Measurements from ENCODE around the gene CLPTM1L.

CLPTM1L gene, protein sequence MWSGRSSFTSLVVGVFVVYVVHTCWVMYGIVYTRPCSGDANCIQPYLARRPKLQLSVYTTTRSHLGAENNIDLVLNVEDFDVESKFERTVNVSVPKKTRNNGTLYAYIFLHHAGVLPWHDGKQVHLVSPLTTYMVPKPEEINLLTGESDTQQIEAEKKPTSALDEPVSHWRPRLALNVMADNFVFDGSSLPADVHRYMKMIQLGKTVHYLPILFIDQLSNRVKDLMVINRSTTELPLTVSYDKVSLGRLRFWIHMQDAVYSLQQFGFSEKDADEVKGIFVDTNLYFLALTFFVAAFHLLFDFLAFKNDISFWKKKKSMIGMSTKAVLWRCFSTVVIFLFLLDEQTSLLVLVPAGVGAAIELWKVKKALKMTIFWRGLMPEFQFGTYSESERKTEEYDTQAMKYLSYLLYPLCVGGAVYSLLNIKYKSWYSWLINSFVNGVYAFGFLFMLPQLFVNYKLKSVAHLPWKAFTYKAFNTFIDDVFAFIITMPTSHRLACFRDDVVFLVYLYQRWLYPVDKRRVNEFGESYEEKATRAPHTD

DNA sequence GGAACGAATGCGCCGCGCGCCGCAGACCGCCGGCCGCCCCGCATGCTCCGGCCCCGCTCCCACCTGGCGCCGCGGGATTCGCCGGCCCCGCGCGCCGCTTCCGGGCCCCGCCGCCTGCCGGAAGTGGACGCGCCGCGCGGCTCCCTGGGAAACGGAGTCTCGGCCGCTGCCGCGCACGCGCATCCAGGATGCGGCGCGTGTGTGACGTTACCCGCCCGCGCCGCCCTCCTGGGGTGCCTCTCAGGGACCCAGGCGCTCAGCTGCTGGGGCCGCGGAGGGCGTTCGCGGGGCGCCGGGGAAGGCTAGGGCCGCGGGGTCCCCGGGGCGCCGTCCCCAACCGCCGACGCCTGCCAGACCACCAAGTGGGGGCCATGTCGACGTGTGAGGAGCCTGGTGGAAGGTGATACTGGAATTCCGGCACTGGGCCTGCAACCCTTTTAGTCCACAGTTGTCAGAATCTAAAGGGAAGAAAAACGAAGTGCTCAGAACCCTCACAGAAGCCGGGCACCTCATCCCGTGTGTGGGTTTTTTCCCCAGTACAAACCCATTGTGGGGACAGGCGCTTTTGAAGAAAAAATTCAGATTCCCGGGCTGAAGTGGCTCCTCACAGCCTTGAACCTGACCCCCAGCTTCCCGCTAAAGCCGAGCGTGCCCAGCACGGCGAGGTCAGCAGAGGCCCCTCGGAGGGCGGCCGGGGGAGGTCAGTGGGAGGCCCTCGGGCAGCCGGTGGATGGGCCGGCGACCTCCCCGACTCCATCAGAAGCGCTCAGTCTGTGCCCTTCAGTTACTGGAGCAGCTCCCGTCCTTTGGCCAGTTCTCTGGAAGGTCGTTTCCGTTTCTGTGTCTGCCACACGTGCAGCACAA is at the start of gene CLPTM1L:
CLPTM1L (minus strand) TSS at position 125 of the 864 bp plus-strand sequence. CDS start 258 bp downstream, outside the sequence.
- peak; percentile 84 for DNase-seq (ENCODE audit: low spot score)

DNA sequence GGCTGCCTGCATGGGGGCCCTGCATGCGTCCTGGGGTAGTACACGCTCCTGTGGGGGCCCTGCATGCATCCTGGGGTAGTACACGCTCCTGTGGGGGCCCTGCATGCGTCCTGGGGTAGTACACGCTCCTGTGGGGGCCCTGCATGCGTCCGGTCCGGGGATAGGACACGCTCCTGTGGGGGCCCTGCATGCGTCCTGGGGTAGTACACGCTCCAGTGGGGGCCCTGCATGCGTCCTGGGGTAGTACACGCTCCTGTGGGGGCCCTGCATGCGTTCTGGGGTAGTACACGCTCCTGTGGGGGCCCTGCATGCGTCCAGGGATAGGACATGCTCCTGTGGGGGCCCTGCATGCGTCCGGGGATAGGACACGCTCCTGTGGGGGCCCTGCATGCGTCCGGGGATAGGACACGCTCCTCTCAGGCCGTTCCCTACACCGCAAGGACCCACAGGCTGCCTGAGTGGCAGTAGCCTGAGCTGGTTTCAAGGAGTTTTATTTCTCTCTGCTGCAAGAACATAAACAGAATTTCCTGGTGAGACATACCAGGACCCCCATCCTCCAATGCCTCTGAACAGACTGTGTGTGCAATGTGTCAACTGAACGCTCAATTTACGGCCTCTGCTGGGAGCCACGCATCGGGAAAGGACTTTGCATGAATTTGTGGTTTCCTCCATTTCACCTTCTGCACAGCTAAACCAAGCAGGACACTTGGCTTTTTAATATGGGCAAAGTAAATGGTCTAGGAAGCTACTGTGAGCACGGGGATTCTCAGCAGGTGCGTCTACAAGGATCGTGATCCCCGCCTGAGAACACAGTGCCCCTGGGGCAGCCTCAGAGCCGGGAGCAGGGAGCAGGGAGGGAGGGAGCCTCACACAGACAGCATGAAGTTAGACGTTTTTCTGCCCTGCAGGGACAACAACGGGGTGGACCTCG is 48.9 kb upstream of the CLPTM1L start:
- no peak for DNase-seq (ENCODE audit: low spot score)

DNA sequence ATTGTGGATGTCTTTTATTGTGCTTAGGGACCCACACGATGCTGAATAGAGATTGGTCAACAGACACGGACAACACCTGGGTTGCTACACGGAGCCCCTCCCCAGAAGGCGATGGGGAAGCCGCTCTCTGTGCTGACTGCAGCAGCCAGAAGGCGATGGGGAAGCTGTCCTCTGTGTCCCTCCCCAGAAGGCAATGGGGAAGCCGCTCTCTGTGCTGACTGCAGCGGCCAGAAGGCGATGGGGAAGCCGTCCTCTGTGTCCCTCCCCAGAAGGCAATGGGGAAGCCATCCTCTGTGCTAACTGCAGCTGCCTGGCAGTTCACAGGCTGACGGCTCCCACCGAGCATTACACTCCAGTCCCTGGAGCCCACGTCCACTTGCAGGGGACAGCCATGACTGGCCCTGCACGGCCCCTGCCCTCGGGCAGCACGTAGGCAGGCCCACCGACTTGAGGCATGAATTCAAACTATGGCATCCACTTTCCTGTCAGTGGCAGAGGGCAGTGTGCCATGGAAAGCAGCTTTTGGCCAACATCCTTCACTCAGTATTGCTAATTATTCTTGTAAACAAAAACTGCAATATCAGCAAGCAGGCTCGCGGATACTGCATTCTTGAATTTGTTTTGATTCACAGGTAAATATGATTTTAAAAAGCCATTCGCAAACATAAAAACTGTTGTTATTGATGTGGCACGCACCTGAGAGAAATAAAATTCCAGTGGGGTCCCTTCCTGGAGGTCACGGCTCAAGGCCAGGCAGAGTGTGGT is 48.1 kb upstream of the CLPTM1L start:
- no peak for DNase-seq (ENCODE audit: low spot score)

DNA sequence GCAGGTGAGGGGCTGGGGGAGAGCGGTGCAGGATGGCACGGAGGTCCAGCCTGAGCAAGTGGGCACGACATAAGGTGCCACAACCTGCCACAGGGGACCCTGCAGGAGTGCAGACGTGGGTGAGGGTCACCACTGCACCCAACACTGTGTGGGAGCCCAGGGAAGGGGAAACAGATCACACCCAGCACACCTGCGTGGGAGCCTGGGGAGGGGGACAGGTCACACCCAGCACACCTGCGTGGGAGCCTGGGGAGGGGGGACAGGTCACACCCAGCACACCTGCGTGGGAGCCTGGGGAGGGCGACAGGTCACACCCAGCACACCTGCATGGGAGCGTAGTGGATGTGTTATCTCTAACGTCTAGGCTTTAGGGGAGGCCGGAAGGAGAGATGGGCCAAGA is 47.4 kb upstream of the CLPTM1L start:
- no peak for DNase-seq (ENCODE audit: low spot score)

DNA sequence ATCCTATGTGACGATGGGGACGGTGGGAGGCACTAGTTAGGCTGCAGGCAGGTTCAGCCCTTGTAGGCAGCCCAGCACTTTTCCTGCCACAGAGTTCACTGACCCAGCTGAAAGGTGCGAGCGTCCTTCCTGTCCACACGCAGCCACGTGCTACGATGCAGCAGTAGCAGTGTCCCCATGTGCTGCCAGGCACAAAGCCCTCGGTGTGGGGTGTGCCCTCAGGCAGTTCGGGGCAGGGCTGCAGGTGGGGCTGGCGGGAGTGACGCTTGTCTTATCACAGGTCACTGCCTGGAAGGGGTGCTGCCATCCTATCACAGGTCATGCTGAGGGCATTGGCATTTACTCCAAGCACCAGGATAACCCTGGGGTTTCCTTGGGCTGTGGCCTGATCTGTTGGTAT is 46.8 kb upstream of the CLPTM1L start:
- no peak for DNase-seq (ENCODE audit: low spot score)

DNA sequence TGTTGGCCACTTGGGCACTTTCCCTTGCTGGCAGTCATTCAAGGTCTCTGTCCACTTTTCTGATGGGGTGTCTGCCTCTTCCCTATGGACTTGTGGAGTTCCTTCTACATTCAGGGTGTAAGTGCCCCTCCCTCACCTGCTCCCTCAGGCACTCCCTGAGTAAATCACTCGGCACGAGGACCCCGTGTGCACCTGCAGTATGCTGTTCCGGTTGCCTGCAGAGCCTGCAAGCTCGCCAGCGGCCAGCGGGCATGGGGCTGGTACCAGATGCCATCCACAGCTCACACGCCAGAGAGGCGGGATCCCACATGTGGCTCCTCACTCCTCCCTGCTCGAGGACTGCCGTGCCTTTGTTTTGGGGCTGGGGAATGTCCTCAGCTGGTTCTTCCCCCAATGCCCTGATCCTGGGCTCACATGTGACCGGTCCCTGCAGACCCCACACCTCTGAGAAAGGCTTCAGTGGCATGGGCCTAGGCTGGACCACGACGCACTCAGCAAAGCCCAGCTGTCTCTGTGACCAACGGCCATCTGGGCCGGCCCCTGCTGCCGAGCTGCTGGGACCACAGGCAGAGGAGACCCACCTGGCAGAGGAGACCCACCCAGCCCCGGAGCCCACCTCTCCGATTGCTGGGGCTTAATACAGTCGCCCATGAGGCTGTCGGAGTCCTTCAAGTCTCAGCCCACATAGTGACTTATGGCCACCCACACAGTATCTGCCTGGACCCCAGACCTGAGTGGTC is 46.1 kb upstream of the CLPTM1L start:
- DNase-seq (ENCODE audit: low spot score) = no peak

DNA sequence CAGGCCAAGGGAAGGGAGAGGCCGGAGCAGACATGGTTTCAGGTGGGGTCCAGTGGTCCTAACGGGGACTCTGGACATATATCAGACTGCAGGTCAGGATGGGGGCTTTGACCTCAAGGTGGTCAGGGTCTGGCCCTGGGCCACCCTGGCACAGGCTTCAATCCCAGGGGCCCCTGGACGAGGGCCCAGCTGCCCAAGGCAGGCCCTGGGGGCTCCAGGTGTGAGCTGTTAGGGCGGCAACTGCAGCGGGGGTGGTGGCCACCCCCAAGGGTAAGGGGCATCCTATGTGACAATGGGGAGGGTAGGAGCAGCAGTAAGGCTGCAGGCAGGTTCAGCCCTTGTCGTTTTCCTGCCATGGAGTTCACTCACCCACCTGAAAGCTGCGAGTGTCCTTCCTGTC is 45.4 kb upstream of the CLPTM1L start:
- no peak for DNase-seq (ENCODE audit: low spot score)

DNA sequence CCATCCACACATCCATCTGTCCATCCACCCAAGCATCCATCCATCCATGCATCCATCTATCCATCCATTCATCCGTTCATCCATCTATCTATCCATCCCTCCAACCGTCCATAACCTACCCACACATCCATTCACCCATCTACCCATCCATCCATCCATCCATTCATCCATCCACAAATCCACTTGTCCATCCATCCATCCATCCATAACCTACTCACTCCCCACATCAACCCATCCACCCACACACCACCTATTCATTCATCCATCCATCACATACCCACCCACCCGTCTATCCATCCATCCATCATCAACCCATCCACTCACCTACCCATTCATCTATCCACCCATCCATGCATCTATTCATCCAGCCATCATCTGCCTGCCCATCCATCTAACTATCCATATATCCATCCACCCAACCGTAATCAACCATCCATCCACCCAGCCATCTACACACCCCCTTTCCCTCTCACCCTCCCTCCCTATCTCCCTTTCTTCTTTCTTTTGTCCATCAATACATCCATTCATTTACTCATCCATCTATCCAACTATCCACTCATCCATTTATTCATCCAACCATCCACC is 43.6 kb upstream of the CLPTM1L start:
- no peak for DNase-seq (ENCODE audit: low spot score)

DNA sequence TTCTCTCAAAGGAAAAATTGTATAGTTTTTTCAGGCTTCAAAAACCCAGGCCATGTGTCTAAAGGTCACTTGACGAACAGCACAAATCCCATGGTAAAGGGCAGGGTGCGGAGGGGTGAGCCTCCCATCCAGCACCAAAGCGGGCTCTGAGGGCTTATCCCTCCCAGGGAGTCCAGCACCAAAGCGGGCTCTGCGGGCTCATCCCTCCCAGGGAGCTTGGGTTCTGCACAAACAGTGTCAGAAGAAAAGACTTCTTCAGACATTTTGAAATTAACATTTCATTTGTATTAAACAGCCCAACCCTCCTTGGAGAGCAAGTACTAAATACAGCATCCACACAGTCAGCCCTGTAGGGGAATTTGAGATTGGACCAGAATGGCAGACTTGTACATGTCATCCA is 43.0 kb upstream of the CLPTM1L start:
- DNase-seq (ENCODE audit: low spot score) = no peak

DNA sequence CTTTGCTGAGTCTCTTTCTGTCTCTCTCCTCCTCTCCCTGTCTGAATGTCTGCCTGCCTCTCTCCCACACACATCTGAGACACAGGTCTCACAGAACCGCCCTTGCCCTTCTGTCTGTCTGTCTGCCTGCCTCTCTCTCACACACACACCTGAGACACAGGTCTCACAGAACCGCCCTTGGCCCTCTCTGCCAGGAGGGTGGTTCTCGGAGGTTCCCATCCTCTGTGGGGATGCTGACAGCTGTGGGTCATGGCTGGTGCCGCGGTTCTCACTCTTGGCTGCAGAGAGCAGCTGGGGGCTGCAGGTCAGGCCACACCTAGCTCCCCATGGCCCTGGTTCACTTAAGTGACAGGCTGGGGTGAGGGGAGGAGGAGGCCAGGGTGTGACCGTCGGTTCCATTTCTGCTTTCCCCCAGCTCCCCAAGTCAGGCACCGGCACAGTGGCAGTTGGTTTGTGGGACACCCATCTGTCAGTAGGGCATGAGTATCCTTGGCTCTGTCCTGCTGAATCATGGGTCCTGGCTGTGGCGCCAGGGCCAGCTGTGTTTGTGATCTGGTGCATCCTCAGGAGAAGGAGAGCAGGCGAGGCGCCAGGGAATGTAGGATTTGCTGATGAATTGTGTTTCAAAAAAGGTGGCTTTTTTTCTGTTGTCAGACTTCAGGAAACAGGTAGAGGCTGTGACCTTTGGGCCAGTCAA is 42.3 kb upstream of the CLPTM1L start:
- DNase-seq (ENCODE audit: low spot score) = no peak

DNA sequence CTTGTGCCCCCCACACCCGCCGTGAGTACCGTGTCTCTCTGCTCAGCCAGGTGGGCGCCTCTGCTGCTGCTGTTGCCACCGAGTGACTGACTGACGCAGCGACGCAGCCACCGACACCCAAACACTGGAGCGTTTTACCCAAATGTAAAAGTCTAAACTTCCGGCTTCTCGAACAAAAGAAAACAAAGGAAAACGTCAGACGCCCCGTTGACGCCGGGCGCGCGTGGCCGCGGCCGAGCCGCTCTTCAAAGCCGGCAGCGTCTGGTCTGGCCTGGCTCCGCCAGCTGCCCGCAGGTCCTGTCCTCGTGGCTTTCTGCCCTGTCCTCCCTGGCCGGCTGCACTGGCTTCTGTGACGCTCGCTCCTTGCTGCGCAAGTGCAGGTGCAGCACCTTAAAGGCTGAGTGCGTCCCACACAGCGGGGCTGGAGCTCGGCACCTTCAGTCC is 41.4 kb upstream of the CLPTM1L start:
- DNase-seq (ENCODE audit: low spot score) = peak; percentile 78

DNA sequence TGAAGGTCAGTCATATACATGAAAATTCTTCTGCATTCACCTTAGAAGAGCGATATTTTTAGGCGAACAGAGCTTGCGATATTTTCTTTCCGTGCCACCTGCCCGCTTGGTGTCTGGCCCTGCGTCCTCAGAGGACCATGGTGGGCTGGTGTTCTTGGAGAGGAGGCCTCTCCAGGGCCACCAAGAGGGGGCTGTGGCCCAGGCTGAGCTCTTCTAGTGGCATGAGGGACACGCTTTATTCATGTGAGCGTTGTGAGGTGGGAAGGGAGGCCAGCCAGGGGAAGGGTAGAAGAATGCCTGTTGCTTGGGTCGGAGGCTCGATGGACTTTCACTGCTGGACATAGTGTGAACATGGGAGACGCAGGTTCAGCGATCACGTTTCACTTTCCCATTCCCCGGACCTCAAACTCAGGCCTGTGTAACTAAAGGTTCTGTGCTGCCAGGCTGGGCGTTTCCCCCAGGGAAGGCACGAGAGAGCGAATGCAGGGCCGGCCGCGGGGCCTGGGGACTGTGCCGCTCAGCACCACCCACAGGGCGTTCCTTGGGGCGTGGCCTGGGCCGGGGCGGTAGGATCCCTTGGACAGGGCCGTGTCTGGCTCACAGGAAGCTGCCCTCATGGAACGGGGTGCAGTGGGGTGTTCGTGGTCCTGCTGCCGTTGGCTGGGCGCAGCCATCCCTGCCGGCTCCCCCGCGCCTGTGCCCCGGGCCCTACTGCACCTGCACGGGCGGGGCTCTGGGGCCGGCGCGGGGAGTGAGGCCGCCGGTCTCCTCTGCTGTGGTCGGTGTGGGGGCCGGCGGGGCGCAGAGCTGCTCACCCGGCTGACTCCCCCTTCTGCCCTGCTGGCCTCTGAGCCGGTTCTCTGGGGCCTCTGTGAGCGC is 40.7 kb upstream of the CLPTM1L start:
- peak; percentile 82 for DNase-seq (ENCODE audit: low spot score)

DNA sequence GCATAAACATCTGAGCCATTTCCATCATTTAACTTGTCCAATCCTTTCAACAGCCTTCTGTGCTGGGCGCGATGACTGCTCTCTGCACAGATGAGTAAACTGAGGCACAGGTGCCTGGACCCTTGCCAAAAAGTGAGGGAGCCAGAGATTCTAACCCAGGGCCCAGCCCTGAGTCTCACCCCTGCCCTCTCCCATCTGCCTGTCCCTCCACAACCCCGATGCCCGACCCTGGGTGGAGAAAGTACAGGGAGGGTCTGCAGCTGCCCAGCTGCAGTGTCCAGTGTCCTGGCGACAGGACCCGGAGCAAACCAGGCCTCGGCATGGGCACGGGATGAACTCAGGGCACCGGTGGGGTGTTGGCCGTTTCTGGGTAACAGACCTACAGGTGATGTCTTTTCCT is 39.6 kb upstream of the CLPTM1L start:
- DNase-seq (ENCODE audit: low spot score) = no peak

DNA sequence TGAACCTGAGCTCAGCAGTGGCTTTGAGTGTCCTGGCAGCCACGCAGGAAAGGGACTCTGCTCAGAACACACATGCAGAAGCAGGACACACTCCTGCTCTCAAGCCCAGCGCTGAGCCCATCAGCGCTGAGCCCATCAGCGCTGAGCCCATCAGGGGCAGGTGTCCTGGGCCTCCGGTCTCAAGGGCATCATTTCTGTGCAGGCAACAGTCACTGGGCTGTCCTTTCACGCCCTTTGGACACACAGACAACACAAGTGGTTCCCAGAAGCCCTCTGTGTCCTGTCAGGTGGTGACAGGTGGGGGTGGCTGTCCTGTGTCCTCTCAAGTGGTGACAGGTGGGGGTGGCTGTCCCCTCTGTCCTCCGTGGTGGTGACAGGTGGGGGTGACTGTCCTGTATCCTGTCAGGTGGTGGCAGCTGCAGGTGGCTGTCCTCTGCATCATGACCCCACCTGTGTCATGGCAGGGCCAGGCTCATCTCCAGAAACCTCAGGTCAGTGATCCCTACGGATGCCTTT is 39.0 kb upstream of the CLPTM1L start:
- no peak for DNase-seq (ENCODE audit: low spot score)

DNA sequence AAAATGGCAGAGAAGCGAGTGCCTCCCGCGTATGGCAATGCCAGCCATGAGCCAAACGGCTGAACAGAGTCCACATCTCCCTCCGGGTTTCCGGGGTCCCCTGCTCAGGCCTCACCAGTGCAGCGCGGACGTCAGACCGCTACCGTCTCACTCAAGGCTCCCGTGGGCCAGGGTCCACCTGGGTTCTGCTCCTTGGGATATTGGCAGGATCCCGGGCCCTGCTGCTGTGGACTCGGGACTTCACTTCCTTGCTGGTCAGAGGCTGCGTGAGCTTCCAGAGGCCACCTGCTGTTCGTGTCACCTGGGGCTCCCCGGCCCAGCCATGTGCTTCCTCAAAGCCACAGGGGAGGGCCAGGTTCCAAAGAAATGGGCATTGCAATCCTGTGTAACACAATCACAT is 38.4 kb upstream of the CLPTM1L start:
- DNase-seq (ENCODE audit: low spot score) = no peak

DNA sequence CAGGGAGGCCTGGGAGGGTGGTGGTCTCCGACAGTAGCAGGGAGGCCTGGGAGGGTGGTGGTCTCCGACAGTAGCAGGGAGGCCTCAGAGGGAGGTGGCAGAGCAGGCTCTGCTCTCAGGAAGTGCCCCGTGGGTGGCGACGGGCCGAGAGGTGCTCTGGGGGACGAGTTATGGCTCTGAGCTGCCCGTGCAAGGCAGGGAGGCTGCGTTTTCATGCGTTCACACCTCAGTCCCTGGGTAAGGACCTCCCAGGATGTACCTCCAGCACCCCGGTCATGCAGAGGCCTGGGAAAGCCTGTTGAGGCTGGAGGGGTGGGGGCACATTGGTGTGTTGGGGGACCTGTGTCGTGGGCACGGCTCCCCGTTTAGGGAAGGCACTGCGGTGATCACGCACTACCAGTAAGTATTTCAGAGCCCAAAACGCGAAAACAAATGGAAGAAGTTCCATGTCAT is 37.4 kb upstream of the CLPTM1L start:
- DNase-seq (ENCODE audit: low spot score) = no peak

DNA sequence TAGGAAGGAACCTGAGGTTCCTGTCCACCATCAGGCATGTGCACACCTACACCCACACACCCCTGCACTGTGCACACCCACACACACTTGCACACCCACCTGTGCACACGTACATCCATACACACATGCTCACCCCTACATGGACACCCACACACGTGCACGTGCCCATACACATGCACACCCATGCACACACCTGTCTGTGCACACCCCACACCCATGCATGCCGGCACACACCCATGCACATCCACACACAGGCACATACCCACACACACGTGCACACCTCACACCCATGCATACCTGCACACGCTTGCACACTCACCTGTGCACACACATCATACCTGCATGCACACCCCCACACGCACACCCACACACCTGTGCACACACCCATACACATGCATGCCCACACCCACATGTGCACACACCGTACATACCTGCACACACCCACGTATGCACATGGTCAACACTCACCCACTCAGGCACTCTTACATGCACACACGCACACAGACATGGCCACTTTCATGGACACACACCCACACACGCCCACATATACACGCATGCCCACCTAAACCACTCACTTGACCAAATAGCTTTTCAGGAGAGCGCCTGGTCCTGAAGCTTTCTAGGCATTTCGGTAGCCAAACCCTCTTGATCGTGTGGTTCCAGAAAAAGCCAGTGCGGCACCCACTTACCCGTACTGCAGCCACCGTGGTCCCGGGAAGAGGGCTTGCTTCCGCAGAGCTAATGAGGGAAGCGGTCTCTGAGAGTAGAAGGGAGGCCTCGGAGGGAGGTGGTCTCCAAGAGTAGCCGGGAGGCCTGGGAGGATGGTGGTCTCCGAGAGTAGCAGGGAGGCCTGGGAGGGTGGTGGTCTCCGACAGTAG is 36.7 kb upstream of the CLPTM1L start:
- DNase-seq (ENCODE audit: low spot score) = no peak
